Sigmoid colon (tissue), 7 donors: Measurements from ENCODE around the gene DHX9. TPM values are rescaled to one million over a fixed set of nuclear protein-coding genes. Genes with fewer than 3 reads are reported as not detected.

Experiments
- DNase-seq: peaks from one replicate; pipeline ENCODE4 v3.0.0-alpha.2; 2019
- H3K27ac ChIP-seq, 4 donors: fragments of 200-600 bp; sonication (generic); one replicate each; pipeline ENCODE4 v1.5.1; 2016 to 2019; ENCODE audit warnings: mild to moderate bottlenecking in 1 of 4
- H3K27me3 ChIP-seq, 3 donors: fragments of 200-600 bp; sonication (generic); one replicate each; pipeline ENCODE4 v1.5.1; 2019; ENCODE audit warnings: mild to moderate bottlenecking in 1 of 3
- H3K36me3 ChIP-seq, 4 donors: fragments of 200-600 bp; sonication (generic); one replicate each; pipeline ENCODE4 v1.5.1; 2016 to 2019
- H3K4me1 ChIP-seq, 4 donors: fragments of 200-600 bp; sonication (generic); one replicate each; pipeline ENCODE4 v1.5.1; 2017 to 2019
- H3K4me3 ChIP-seq, 4 donors: fragments of 200-600 bp; sonication (generic); one replicate each; pipeline ENCODE4 v1.5.1; 2017 to 2019; ENCODE audit warnings: mild to moderate bottlenecking in 2 of 4, moderate library complexity in 1 of 4
- H3K9me3 ChIP-seq, 4 donors: fragments of 200-600 bp in 3 of 4; sonication (generic) in 3 of 4; one replicate each; pipeline versions ENCODE4 v1.5.1 to v1.6.1; 2013 to 2019
- EP300 ChIP-seq, 4 donors: sonication (generic); formaldehyde crosslinking; IDR thresholded peaks; one replicate each; pipeline ENCODE4 v1.6.1; 2017; ENCODE audit warnings: antibody characterized with exemption in 4 of 4
- POLR2A ChIP-seq, 2 donors: fragments of 450-650 bp; IDR thresholded peaks; one replicate each; pipeline ENCODE4 v1.6.1; 2016; ENCODE audit warnings: antibody characterized with exemption in 2 of 2, mild to moderate bottlenecking in 2 of 2, moderate library complexity in 2 of 2
- POLR2AphosphoS5 ChIP-seq, 4 donors: sonication (generic); formaldehyde crosslinking; IDR thresholded peaks; one replicate each; pipeline ENCODE4 v1.6.1; 2017; ENCODE audit warnings: antibody characterized with exemption in 4 of 4
- WGBS, 2 donors: extraction: QIAGEN DNeasy Blood & Tissue Kit; methylation state at CpG; one replicate each; pipeline ENCODE4 v1.1.7; 2013; 5-methylcytosine and 5-hydroxymethylcytosine counted together
- intact Hi-C: fragments of 100-400 bp; cut with DNase I; formaldehyde crosslinking; loops from one replicate; pipeline ENCODE4 v1.15.1; 2023
- polyA plus RNA-seq, 3 donors: library from polyadenylated mRNA; stranded (reverse); fragments of 200-250 nt; gene quantifications; one replicate each; pipeline ENCODE4 v1.2.3, GENCODE V29; 2013
- total RNA-seq, 4 donors: library from RNA; depleted of rRNA; stranded (reverse); fragments of >200 nt; gene quantifications; one replicate each; pipeline ENCODE4 v1.1.0, GENCODE V29; 2016
- TF ChIP-seq, protein P1 (sequence below), 4 experiments: fragments of 450-650 bp in 3 of 4; fragments of 200-600 bp in 1 of 4; IDR thresholded peaks; one replicate each; pipeline ENCODE4 v1.5.1; 2016 to 2019; ENCODE audit warnings: antibody characterized with exemption in 4 of 4, mild to moderate bottlenecking in 3 of 4, moderate library complexity in 2 of 4
- donor health status: healthy with polysubstance abuse.
- donor health status: Bipolar disorder and iron deficiency.
- donor health status: healthy.

The DHX9 gene
- total and polyA plus RNA-seq, 7 donors = 25.4 to 96.7 (median 68.4) TPM

DNA sequence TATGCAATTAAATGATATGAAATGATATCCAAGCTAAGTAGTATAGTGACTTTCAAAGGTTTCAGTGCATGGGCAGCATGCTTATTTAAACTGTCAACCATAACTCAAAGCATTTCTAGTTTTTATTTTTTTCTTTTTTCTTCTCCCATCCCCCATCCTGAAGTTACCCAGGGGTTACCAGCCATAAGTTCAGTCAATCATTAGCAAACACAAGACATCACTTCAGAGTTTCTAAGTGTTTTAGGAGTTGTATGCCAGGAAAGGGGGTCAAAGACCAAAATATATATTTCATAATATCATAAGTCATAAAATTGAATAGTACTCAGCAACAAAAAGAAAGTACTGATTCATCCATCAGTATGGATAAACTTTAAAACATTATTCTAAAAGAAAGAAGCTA is 28.7 kb downstream of the DHX9 start:
- no peak for DNase-seq
- Histone ChIP-seq H3K27ac (no peak overlapping the region), H3K4me1 (no peaks in the 10 kb centered on the region), H3K9me3 (no peaks in the 10 kb centered on the region), H3K27me3 (no peaks in the 10 kb centered on the region), H3K36me3 (peaks cover 25 to 100% (median 60%) of the 10 kb centered on the region in 4 donors), H3K4me3 (no peak overlapping the region)
- TF ChIP-seq, protein P1, sequence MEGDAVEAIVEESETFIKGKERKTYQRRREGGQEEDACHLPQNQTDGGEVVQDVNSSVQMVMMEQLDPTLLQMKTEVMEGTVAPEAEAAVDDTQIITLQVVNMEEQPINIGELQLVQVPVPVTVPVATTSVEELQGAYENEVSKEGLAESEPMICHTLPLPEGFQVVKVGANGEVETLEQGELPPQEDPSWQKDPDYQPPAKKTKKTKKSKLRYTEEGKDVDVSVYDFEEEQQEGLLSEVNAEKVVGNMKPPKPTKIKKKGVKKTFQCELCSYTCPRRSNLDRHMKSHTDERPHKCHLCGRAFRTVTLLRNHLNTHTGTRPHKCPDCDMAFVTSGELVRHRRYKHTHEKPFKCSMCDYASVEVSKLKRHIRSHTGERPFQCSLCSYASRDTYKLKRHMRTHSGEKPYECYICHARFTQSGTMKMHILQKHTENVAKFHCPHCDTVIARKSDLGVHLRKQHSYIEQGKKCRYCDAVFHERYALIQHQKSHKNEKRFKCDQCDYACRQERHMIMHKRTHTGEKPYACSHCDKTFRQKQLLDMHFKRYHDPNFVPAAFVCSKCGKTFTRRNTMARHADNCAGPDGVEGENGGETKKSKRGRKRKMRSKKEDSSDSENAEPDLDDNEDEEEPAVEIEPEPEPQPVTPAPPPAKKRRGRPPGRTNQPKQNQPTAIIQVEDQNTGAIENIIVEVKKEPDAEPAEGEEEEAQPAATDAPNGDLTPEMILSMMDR (IDR thresholded peaks at IDR 0.05) = no peak
- TF ChIP-seq EP300 (IDR thresholded peaks at IDR 0.05) = no peak
- no peak for TF ChIP-seq POLR2AphosphoS5 (IDR thresholded peaks at IDR 0.05)
- TF ChIP-seq POLR2A (IDR thresholded peaks at IDR 0.05) = no peak
- intact Hi-C loops = no loop called here

DNA sequence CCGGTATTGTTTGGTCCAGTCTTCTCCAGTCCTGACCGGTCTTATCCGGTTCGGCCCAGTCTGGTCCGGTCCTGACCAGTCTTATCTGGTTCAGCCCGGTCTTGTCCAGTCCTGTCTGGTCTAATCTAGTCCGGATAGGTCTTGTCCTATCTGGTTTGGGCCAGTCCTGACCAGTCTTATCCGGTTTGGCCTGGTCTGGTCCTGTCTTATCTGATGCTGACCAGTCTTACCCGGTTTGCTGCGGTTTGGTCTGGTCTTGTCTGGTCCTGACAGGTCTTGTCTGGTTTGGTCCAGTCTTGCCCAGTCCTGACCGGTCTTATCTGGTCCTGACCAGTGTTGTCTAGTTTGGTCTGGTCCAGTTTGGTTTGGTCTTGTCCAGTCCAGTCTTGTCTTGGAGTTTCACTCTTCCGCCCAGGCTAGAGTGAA is 30.1 kb downstream of the DHX9 start:
- Histone ChIP-seq H3K36me3 (peaks cover 34 to 100% (median 63%) of the 10 kb centered on the region in 4 donors), H3K9me3 (no peaks in the 10 kb centered on the region), H3K27me3 (no peaks in the 10 kb centered on the region), H3K4me3 (no peak overlapping the region), H3K27ac (no peak overlapping the region), H3K4me1 (no peaks in the 10 kb centered on the region)
- TF ChIP-seq EP300 (IDR thresholded peaks at IDR 0.05) (no peak), POLR2AphosphoS5 (IDR thresholded peaks at IDR 0.05) (peak in 1 of 4 donors; percentile 16)
- TF ChIP-seq, protein P1 (IDR thresholded peaks at IDR 0.05) = no peak
- intact Hi-C loops = no loop called here
- no peak for DNase-seq
- 97 to 98% methylated on average over 12 of the region's 12 CpGs for WGBS, 2 donors

DNA sequence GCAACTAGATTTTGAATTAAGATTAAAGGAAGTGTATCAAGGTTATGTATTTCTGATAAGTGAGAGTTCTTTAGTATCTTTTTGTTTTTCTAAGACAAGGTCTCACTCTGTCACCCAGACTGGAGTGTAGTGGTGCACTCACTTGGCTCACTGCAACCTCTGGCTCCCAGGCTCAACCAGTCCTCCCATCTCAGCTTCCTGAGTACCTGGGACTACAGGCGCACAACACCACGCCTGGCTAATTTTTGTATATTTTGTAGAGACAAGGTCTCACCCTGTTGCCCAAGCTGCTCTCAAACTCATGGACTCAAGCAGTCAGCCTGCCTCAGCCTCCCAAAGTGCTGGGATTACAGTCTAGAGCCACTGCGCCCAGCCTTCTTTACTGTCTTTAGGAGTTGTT is 33.7 kb downstream of the DHX9 start:
- H3K36me3 ChIP-seq = peaks cover 33 to 100% (median 73%) of the 10 kb centered on the region in 4 donors
- WGBS, 2 donors = 98 to 99% methylated on average over 3 of the region's 3 CpGs
- H3K27me3 ChIP-seq = no peaks in the 10 kb centered on the region
- H3K4me1 ChIP-seq = no peaks in the 10 kb centered on the region
- H3K27ac ChIP-seq = no peak overlapping the region
- TF ChIP-seq POLR2AphosphoS5 (IDR thresholded peaks at IDR 0.05) (no peak), EP300 (IDR thresholded peaks at IDR 0.05) (no peak), POLR2A (IDR thresholded peaks at IDR 0.05) (no peak)
- TF ChIP-seq, protein P1 (IDR thresholded peaks at IDR 0.05) = no peak
- intact Hi-C loops = no loop called here
- no peaks in the 10 kb centered on the region for H3K9me3 ChIP-seq
- DNase-seq = no peak
- no peak overlapping the region for H3K4me3 ChIP-seq

DNA sequence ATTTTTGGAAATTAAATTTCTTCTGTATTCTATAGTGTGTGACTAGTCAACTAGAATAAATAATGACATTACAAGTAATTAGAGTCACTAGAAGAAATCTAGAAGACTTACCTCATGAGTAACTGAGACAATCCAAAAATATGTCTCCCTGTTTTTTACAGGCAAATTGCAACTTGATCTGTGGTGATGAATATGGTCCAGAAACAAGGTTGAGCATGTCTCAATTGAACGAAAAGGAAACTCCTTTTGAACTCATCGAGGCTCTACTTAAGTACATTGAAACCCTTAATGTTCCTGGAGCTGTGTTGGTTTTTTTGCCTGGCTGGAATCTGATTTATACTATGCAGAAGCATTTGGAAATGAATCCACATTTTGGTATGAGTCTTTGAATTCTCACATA is 36.7 kb downstream of the DHX9 start:
- Histone ChIP-seq H3K9me3 (no peaks in the 10 kb centered on the region), H3K27ac (no peak overlapping the region), H3K4me1 (no peaks in the 10 kb centered on the region), H3K27me3 (no peaks in the 10 kb centered on the region), H3K4me3 (no peak overlapping the region), H3K36me3 (peaks cover 50 to 100% (median 76%) of the 10 kb centered on the region in 4 donors)
- no peak for DNase-seq
- TF ChIP-seq POLR2AphosphoS5 (IDR thresholded peaks at IDR 0.05) = no peak
- TF ChIP-seq, protein P1 (IDR thresholded peaks at IDR 0.05) = no peak
- TF ChIP-seq EP300 (IDR thresholded peaks at IDR 0.05) = no peak
- no peak for TF ChIP-seq POLR2A (IDR thresholded peaks at IDR 0.05)
- intact Hi-C loops = no loop called here
- WGBS, 2 donors = 94 to 96% methylated on average over 2 of the region's 2 CpGs

DNA sequence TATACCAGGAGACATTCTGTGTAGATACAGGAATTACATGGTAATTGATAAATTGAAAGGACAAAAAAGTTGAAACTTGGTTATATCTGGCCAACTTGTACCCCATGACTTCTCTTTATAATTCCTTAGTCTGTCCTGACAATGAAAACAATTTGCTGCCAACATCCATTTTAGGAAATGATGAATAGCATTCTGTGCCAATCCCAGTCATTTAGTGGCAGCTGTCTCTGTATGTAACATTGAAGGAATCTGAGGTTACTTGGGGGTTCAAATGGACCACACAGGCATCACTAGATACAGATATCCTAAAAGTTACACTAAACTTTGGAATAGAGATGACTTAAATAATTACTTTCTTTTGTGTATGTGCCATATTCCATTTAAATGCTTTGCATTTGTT is 38.2 kb downstream of the DHX9 start:
- TF ChIP-seq, protein P1 (IDR thresholded peaks at IDR 0.05) = no peak
- TF ChIP-seq POLR2A (IDR thresholded peaks at IDR 0.05) (no peak), POLR2AphosphoS5 (IDR thresholded peaks at IDR 0.05) (no peak), EP300 (IDR thresholded peaks at IDR 0.05) (no peak)
- no peaks in the 10 kb centered on the region for H3K27me3 ChIP-seq
- H3K9me3 ChIP-seq = no peaks in the 10 kb centered on the region
- no peak overlapping the region for H3K4me3 ChIP-seq
- H3K4me1 ChIP-seq = no peaks in the 10 kb centered on the region
- peaks cover 64 to 100% (median 88%) of the 10 kb centered on the region in 4 donors for H3K36me3 ChIP-seq
- no peak overlapping the region for H3K27ac ChIP-seq
- DNase-seq = no peak
- intact Hi-C loops = no loop called here
